B cell (primary cell): ENCODE data around the gene GDF7.

Experiments
- CTCF ChIP-seq: fragments of 200-600 bp; IDR thresholded peaks from one replicate; pipeline ENCODE4 v1.8.0; 2022; ENCODE audit warnings: antibody characterized with exemption, mild to moderate bottlenecking
- EZH2 ChIP-seq: IDR thresholded peaks from 2 replicates; pipeline ENCODE4 v1.6.1; 2012; ENCODE audit warnings: borderline replicate concordance, low read depth, mild to moderate bottlenecking, moderate library complexity, low read length; ENCODE audit not compliant: insufficient read depth, poor library complexity, severe bottlenecking

- TF ChIP-seq CTCF (no peak), EZH2 (no peak)
Measured at GRCh38 chr2:20696366-20696765, 29.4 kb downstream of the GDF7 start.
